ENCODE results near the gene PADI6.
"Not testable (repeated sequence)": the region's sequence is repeated elsewhere in the genome, so short reads cannot be mapped to it uniquely, and the experiment has no call there.

Gene PADI6

GRCh38 chr1:17338706-17339493 lies 33.1 kb upstream of the PADI6 start:
- no peak for TF ChIP-seq CTCF (IDR thresholded peaks at IDR 0.05; ENCODE audit: insufficient read depth, low read length, missing control alignments)
- DNase-seq (ENCODE audit: low read depth, low spot score), result no peak
- CTCF ChIA-PET, result interaction anchor here (1.1 to 9.1 kb wide), 7 partner anchors 17 to 280 kb away, joined by 3 to 136 read pairs (median 23); no protein-coding TSS in a partner anchor
- POLR2A ChIA-PET, result no interaction called here
- H3K4me3 ChIP-seq (ENCODE audit: low read depth, low read length), result no peak overlapping the region

GRCh38 chr1:17339521-17339920 lies 32.5 kb upstream of the PADI6 start:
- ChIA-PET POLR2A (no interaction called here), CTCF (interaction anchor here (1.4 to 9.1 kb wide), 3 partner anchors 16 to 277 kb away, joined by 4 to 136 read pairs (median 79); no protein-coding TSS in a partner anchor)
- no peak for DNase-seq (ENCODE audit: low read depth, low spot score)
- H3K4me3 ChIP-seq (ENCODE audit: low read depth, low read length), result no peak overlapping the region
- no peak for TF ChIP-seq CTCF (IDR thresholded peaks at IDR 0.05; ENCODE audit: insufficient read depth, low read length, missing control alignments)

- CTCF ChIA-PET, result interaction anchor here (1.1 to 9.1 kb wide), 4 partner anchors 11 to 278 kb away, joined by 3 to 136 read pairs (median 42); no protein-coding TSS in a partner anchor
- H3K4me3 ChIP-seq (ENCODE audit: low read depth, low read length), result no peak overlapping the region
- TF ChIP-seq CTCF (IDR thresholded peaks at IDR 0.05; ENCODE audit: insufficient read depth, low read length, missing control alignments), result no peak
- POLR2A ChIA-PET, result no interaction called here
- no peak for DNase-seq (ENCODE audit: low read depth, low spot score)
Measured at GRCh38 chr1:17340358-17340757, 31.6 kb upstream of the PADI6 start.

GRCh38 chr1:17342014-17342441 lies 30.0 kb upstream of the PADI6 start:
- no peak for DNase-seq (ENCODE audit: low read depth, low spot score)
- no peak overlapping the region for H3K4me3 ChIP-seq (ENCODE audit: low read depth, low read length)
- CTCF ChIA-PET, result no interaction called here
- TF ChIP-seq CTCF (IDR thresholded peaks at IDR 0.05; ENCODE audit: insufficient read depth, low read length, missing control alignments), result no peak
- POLR2A ChIA-PET, result no interaction called here

GRCh38 chr1:17345506-17345905 lies 26.5 kb upstream of the PADI6 start:
- CTCF ChIA-PET, result interaction anchor here (0.8 to 2.3 kb wide), 3 partner anchors 9 to 224 kb away, joined by 3 to 8 read pairs (median 3); no protein-coding TSS in a partner anchor
- DNase-seq (ENCODE audit: low read depth, low spot score); H3K4me3 ChIP-seq (ENCODE audit: low read depth, low read length); POLR2A ChIA-PET: not testable (repeated sequence)

- ChIA-PET POLR2A (no interaction called here), CTCF (interaction anchor here (0.8 to 2.3 kb wide), 3 partner anchors 10 to 225 kb away, joined by 3 to 8 read pairs (median 3); no protein-coding TSS in a partner anchor)
- no peak for TF ChIP-seq CTCF (IDR thresholded peaks at IDR 0.05; ENCODE audit: insufficient read depth, low read length, missing control alignments)
- no peak overlapping the region for H3K4me3 ChIP-seq (ENCODE audit: low read depth, low read length)
- no peak for DNase-seq (ENCODE audit: low read depth, low spot score)
Measured at GRCh38 chr1:17346046-17346789, 25.8 kb upstream of the PADI6 start.

Data from AG04449 (cell line).